ENCODE measurements around the gene MYO18A. TPM values are rescaled to one million over a fixed set of nuclear protein-coding genes. Genes with fewer than 3 reads are reported as not detected.

The MYO18A gene
- total and polyA plus RNA-seq, 2 experiments from 2014 or later = 33.8 to 35.6 TPM

DNA sequence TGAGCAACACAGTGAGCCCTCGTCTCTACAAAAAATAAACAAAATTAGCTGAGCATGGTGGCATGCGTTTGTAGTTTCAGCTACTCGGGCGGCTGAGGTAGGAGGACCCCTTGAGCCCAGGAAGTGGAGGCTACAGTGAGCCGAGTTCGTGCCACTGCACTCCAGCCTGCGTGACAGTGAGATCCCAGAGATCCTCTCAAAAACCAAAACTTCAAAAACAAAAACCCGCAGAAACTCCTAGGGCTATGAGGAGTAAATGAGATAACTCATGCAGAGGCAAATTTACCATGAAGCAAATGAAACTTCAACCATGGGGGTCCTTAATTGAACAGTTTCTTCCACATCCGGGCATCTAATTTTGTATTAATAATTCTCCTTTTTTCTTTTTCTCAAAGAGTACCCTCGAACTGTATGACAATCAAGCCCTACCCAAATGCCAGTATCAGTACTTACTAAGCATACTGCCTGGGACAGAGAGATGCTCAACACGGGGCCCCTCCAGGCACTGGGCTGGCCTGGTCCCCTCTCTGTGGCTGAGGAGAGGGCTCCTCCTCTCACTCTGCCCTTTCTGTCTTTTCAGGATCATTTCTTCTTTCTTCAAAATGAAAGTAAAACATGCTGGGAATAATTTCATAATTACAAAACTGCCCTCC lies 138.0 kb downstream of the MYO18A start:
- no peak for TF ChIP-seq EZH2phosphoT487 (IDR thresholded peaks at IDR 0.05; ENCODE audit: low read depth, severe bottlenecking, unreplicated experiment)
- no peak for TF ChIP-seq EZH2 (IDR thresholded peaks at IDR 0.05; ENCODE audit: borderline replicate concordance)
- TF ChIP-seq, protein P1, sequence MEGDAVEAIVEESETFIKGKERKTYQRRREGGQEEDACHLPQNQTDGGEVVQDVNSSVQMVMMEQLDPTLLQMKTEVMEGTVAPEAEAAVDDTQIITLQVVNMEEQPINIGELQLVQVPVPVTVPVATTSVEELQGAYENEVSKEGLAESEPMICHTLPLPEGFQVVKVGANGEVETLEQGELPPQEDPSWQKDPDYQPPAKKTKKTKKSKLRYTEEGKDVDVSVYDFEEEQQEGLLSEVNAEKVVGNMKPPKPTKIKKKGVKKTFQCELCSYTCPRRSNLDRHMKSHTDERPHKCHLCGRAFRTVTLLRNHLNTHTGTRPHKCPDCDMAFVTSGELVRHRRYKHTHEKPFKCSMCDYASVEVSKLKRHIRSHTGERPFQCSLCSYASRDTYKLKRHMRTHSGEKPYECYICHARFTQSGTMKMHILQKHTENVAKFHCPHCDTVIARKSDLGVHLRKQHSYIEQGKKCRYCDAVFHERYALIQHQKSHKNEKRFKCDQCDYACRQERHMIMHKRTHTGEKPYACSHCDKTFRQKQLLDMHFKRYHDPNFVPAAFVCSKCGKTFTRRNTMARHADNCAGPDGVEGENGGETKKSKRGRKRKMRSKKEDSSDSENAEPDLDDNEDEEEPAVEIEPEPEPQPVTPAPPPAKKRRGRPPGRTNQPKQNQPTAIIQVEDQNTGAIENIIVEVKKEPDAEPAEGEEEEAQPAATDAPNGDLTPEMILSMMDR (IDR thresholded peaks at IDR 0.05; ENCODE audit: poor library complexity) = no peak
- DNase-seq (ENCODE audit: low spot score) = no peak
- H3K36me3 ChIP-seq (replicated peaks; ENCODE audit: insufficient read depth, low read depth) = no peaks in the 10 kb centered on the region
- H3K27me3 ChIP-seq = peaks cover 21% of the 10 kb centered on the region
- peaks cover 4% of the 10 kb centered on the region for H3K4me1 ChIP-seq (ENCODE audit: insufficient read depth)
- no peaks in the 10 kb centered on the region for H3K9me2 ChIP-seq (replicated peaks; ENCODE audit: insufficient read depth)
- H3K4me2 ChIP-seq = peak overlapping the region; percentile 43
- no peaks in the 10 kb centered on the region for H3K79me2 ChIP-seq
- no peaks in the 10 kb centered on the region for H3K9me3 ChIP-seq (ENCODE audit: low read depth)
- 83% methylated on average over 11 of the region's 11 CpGs for WGBS (ENCODE audit: low lambda C conversion rate, missing lambda C conversion rate)
- H2AFZ ChIP-seq = no peak overlapping the region
- no peak overlapping the region for H3K27ac ChIP-seq
- H3K4me3 ChIP-seq = no peak overlapping the region
- H4K20me1 ChIP-seq (ENCODE audit: insufficient read depth, poor library complexity, severe bottlenecking) = no peaks in the 10 kb centered on the region

DNA sequence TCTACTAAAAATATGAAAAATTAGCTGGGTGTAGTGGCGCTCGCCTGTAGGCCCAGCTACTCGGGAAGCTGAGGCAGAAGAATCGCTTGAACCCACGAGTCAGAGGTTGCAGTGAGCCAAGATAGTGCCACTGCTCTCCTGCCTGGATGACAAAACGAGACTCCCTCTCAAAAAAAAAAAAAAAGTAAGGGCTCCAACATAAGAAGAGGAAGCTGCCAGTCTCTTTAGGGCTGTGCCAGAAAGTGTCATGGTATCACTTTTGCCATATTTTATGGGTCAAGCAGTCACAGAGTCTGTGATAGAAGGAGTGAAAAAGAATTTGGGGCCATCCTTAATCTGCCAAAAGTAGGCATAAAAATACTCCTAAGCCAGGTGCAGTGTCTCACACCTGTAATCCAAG lies 138.6 kb downstream of the MYO18A start:
- Histone ChIP-seq H3K79me2 (no peaks in the 10 kb centered on the region), H3K9me3 (ENCODE audit: low read depth) (no peaks in the 10 kb centered on the region), H3K9me2 (replicated peaks; ENCODE audit: insufficient read depth) (no peaks in the 10 kb centered on the region), H3K4me1 (ENCODE audit: insufficient read depth) (peaks cover 4% of the 10 kb centered on the region), H2AFZ (no peak overlapping the region), H3K4me2 (no peak overlapping the region), H3K27me3 (peaks cover 27% of the 10 kb centered on the region), H3K36me3 (replicated peaks; ENCODE audit: insufficient read depth, low read depth) (no peaks in the 10 kb centered on the region), H3K4me3 (no peak overlapping the region), H3K27ac (no peak overlapping the region), H4K20me1 (ENCODE audit: insufficient read depth, poor library complexity, severe bottlenecking) (no peaks in the 10 kb centered on the region)
- TF ChIP-seq EZH2phosphoT487 (IDR thresholded peaks at IDR 0.05; ENCODE audit: low read depth, severe bottlenecking, unreplicated experiment) (no peak), EZH2 (IDR thresholded peaks at IDR 0.05; ENCODE audit: borderline replicate concordance) (no peak)
- TF ChIP-seq, protein P1 (IDR thresholded peaks at IDR 0.05; ENCODE audit: poor library complexity) = no peak
- DNase-seq (ENCODE audit: low spot score) = no peak
- WGBS (ENCODE audit: low lambda C conversion rate, missing lambda C conversion rate) = 92% methylated on average over 6 of the region's 6 CpGs

DNA sequence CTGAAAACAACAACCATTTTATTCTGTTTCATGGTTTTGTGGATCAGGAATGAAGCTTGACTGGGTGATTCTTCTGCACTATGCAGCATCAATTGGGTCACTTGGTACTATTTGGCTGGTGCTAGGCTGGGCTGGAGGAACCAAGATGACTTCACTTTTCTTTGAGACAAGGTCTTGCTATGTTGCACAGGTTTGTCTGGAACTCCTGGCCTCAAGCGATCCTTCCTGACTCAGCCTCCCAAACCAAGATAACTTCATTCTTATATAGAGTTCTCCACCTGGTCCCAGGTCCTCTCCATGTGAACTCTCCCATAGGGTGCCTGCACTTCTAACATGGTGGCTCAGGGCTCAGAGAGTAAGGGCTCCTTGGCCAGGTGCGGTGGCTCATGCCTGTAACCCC lies 139.1 kb downstream of the MYO18A start:
- no peak overlapping the region for H3K27ac ChIP-seq

More for the DNA sequence above, 139.1 kb downstream of the MYO18A start:
- Histone ChIP-seq H3K4me3 (no peak overlapping the region), H4K20me1 (ENCODE audit: insufficient read depth, poor library complexity, severe bottlenecking) (no peaks in the 10 kb centered on the region), H3K27me3 (peaks cover 31% of the 10 kb centered on the region), H3K4me1 (ENCODE audit: insufficient read depth) (peaks cover 4% of the 10 kb centered on the region), H3K79me2 (no peaks in the 10 kb centered on the region), H3K9me2 (replicated peaks; ENCODE audit: insufficient read depth) (no peaks in the 10 kb centered on the region), H3K9me3 (ENCODE audit: low read depth) (no peaks in the 10 kb centered on the region), H3K4me2 (no peak overlapping the region), H3K36me3 (replicated peaks; ENCODE audit: insufficient read depth, low read depth) (no peaks in the 10 kb centered on the region), H2AFZ (no peak overlapping the region)
- 100% methylated on average over 2 of the region's 2 CpGs for WGBS (ENCODE audit: low lambda C conversion rate, missing lambda C conversion rate)
- no peak for TF ChIP-seq EZH2 (IDR thresholded peaks at IDR 0.05; ENCODE audit: borderline replicate concordance)
- no peak for TF ChIP-seq EZH2phosphoT487 (IDR thresholded peaks at IDR 0.05; ENCODE audit: low read depth, severe bottlenecking, unreplicated experiment)
- TF ChIP-seq, protein P1 (IDR thresholded peaks at IDR 0.05; ENCODE audit: poor library complexity) = no peak
- DNase-seq (ENCODE audit: low spot score) = no peak
